ENCODE measurements around the gene PPP4C. TPM values are rescaled to one million over a fixed set of nuclear protein-coding genes. Genes with fewer than 3 reads are reported as not detected.

Gene PPP4C
- total RNA-seq, 1 donor from 2014 or later: 124 TPM

DNA sequence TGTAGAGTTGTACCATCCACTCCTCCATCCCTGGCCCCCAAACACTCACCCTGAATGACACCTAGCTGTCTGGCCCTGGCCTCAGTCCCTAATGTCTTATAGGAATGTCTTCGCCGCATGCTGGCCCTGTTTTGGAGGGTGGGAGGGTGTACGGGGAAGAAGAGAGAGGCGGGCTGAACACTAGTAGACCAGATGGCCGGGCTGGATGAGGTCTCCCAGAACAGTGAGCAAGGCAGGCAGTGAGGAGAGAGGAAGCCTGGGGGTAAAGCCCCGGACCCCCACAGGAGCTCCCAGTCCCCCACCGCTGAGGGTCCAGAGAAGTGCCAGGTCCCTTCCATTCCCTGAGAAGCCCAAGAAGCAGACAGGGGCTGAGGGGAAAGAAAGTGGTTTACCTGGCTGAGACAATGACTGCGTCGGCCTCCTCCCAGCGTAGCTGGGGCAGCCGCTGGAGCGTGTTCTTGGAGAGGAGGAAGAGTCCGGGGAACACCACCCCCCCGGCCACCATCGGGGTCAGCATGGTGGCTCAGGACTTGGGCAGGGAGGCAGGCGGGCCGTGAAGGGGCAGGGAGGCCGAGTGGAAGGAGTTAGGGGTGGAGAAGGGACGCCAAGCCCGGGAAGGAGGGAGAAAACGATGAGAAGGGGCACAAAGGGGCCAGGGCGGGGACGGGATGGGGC is 45.6 kb upstream of the PPP4C start:
- peak; percentile 40 for DNase-seq
- Mint-ChIP-seq H3K9me3 (ENCODE audit: unreplicated experiment) (peaks cover 7% of the 10 kb centered on the region), H3K4me3 (ENCODE audit: unreplicated experiment) (peak overlapping the region; percentile 93), H3K27me3 (ENCODE audit: unreplicated experiment) (peaks cover 19% of the 10 kb centered on the region), H3K4me1 (ENCODE audit: low read depth, unreplicated experiment) (peaks cover 29% of the 10 kb centered on the region), H3K36me3 (ENCODE audit: unreplicated experiment) (no peaks in the 10 kb centered on the region), H3K27ac (ENCODE audit: unreplicated experiment) (peak overlapping the region; percentile 91)
- TF ChIP-seq, protein P1, sequence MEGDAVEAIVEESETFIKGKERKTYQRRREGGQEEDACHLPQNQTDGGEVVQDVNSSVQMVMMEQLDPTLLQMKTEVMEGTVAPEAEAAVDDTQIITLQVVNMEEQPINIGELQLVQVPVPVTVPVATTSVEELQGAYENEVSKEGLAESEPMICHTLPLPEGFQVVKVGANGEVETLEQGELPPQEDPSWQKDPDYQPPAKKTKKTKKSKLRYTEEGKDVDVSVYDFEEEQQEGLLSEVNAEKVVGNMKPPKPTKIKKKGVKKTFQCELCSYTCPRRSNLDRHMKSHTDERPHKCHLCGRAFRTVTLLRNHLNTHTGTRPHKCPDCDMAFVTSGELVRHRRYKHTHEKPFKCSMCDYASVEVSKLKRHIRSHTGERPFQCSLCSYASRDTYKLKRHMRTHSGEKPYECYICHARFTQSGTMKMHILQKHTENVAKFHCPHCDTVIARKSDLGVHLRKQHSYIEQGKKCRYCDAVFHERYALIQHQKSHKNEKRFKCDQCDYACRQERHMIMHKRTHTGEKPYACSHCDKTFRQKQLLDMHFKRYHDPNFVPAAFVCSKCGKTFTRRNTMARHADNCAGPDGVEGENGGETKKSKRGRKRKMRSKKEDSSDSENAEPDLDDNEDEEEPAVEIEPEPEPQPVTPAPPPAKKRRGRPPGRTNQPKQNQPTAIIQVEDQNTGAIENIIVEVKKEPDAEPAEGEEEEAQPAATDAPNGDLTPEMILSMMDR (IDR thresholded peaks at IDR 0.05; ENCODE audit: partially characterized antibody, unreplicated experiment): no peak

DNA sequence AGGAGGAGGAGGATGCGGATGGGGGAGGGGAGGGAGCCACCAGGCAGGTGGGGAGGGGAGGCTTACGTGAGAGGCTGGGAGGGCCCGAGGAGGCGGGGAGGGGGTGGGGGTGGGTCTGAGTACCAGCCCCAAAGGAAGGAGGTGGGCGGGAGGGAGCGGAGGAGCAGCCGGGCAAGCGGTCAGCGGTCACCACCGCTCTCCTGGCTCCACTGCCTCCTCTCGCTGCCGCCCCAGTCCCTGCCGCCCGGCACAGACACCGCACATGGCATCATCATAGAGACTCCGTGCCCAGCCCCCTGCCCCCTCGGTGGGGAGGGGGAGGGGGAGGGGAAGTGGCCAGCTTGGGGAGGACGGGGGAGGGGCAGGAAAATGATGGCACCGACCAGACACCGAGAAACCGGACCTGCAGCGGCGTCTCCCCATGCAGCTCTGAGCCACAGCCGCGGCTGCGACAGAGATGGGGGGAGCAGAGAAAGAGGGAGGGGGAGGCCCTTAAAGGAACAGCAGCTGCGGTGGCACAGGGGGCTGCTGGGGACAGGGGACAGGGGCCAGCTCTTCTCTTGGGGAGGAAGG is 44.9 kb upstream of the PPP4C start, which contains the start of gene TLCD3B:
Gene TLCD3B (minus strand): TSS at position 431 of the 573 bp plus-strand sequence. CDS start 744 bp downstream, outside the sequence.
- peak; percentile 79 for DNase-seq
- peaks cover 19% of the 10 kb centered on the region for H3K27me3 Mint-ChIP-seq (ENCODE audit: unreplicated experiment)
- no peaks in the 10 kb centered on the region for H3K36me3 Mint-ChIP-seq (ENCODE audit: unreplicated experiment)
- peaks cover 29% of the 10 kb centered on the region for H3K4me1 Mint-ChIP-seq (ENCODE audit: low read depth, unreplicated experiment)
- TF ChIP-seq, protein P1 (IDR thresholded peaks at IDR 0.05; ENCODE audit: partially characterized antibody, unreplicated experiment): no peak
- H3K9me3 Mint-ChIP-seq (ENCODE audit: unreplicated experiment): peaks cover 7% of the 10 kb centered on the region
- peak within 1 kb of the TSS; percentile 93 for H3K4me3 Mint-ChIP-seq (ENCODE audit: unreplicated experiment)
- peak within 1 kb of the TSS; percentile 91 for H3K27ac Mint-ChIP-seq (ENCODE audit: unreplicated experiment)

DNA sequence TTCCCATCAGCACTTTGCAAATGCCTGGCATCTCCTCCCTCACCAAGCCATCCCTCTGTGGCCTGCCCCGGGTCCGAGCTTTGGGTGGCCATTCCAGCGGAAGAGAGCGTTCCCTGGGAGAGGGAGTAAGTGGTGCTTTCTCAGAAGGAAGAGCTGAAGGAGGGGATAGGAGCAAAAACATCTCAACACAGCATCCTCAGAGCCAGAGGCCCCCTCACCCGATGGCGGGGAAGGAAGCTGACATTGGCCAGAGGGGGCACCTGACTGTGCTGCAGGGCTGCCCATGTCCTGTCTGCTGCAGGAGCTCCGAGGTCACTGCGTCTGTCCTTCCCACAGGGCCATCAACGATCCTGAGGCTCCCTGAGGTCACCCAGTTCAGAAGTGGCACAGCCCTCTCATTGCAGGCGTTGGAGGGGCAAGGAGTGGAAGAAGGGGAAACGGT is 44.3 kb upstream of the PPP4C start:
- H3K27me3 Mint-ChIP-seq (ENCODE audit: unreplicated experiment): peaks cover 19% of the 10 kb centered on the region
- peak overlapping the region; percentile 82 for H3K4me3 Mint-ChIP-seq (ENCODE audit: unreplicated experiment)
- peaks cover 7% of the 10 kb centered on the region for H3K9me3 Mint-ChIP-seq (ENCODE audit: unreplicated experiment)
- peaks cover 29% of the 10 kb centered on the region for H3K4me1 Mint-ChIP-seq (ENCODE audit: low read depth, unreplicated experiment)
- H3K36me3 Mint-ChIP-seq (ENCODE audit: unreplicated experiment): no peaks in the 10 kb centered on the region
- H3K27ac Mint-ChIP-seq (ENCODE audit: unreplicated experiment): peak overlapping the region; percentile 72
- no peak for DNase-seq
- TF ChIP-seq, protein P1 (IDR thresholded peaks at IDR 0.05; ENCODE audit: partially characterized antibody, unreplicated experiment): no peak

DNA sequence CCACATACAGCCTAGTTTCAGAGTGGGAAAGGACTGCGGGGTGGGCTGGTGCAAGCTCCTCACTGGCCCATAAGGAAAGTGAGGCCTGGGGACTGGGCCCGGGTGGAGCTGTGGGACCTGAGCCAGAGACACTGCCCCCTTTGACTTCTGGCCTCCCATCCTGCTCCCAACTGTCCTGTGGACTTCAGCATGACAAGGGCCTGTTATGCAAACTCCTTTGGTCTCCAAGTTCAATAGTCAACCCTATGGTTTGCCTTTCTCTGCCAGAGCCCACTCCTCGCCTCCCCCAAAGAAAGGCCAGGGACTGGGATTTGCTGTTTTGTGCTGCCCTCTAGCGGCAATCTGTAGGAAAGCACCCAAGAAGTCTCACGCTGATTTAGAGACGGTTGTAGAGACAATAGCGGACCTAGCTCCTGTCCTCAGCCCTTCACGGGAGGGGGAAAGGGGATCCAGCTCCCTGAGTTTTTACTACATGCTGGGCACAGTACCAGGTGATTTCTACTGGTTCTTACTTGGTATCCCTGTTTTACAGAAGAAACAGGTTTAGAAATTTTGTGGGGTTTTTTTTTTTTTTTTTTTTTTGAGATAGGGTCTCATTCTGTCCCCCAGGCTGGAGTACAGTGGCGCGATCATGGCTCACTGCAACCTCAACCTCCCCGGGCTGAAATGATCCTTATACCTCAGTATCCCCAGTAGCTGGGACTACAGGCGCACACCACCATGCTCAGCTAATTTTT is 43.5 kb upstream of the PPP4C start:
- Mint-ChIP-seq H3K27me3 (ENCODE audit: unreplicated experiment) (peaks cover 14% of the 10 kb centered on the region), H3K36me3 (ENCODE audit: unreplicated experiment) (no peaks in the 10 kb centered on the region), H3K4me1 (ENCODE audit: low read depth, unreplicated experiment) (peaks cover 25% of the 10 kb centered on the region), H3K4me3 (ENCODE audit: unreplicated experiment) (peak overlapping the region; percentile 78), H3K9me3 (ENCODE audit: unreplicated experiment) (peaks cover 6% of the 10 kb centered on the region), H3K27ac (ENCODE audit: unreplicated experiment) (peak overlapping the region; percentile 77)
- peak; percentile 81 for DNase-seq
- TF ChIP-seq, protein P1 (IDR thresholded peaks at IDR 0.05; ENCODE audit: partially characterized antibody, unreplicated experiment): peak; percentile 86
